ENCODE results near the gene SGSM1. TPM values are rescaled to one million over a fixed set of nuclear protein-coding genes. Genes with fewer than 3 reads are reported as not detected.
"Not testable (repeated sequence)": the region's sequence is repeated elsewhere in the genome, so short reads cannot be mapped to it uniquely, and the experiment has no call there.

The SGSM1 gene
- total RNA-seq, 1 donor from 2014 or later, result 1.2 TPM

GRCh38 chr22:24893341-24894070, 87.5 kb downstream of the SGSM1 start:
- DNase-seq, result no peak
- H3K4me1 Mint-ChIP-seq (ENCODE audit: low read depth, unreplicated experiment), result peaks cover 10% of the 10 kb centered on the region
- no peaks in the 10 kb centered on the region for H3K36me3 Mint-ChIP-seq (ENCODE audit: unreplicated experiment)
- H3K27me3 Mint-ChIP-seq (ENCODE audit: unreplicated experiment), result peaks cover 4% of the 10 kb centered on the region
- H3K9me3 Mint-ChIP-seq (ENCODE audit: unreplicated experiment), result no peaks in the 10 kb centered on the region
- H3K27ac Mint-ChIP-seq (ENCODE audit: unreplicated experiment), result no peak overlapping the region
- no peak overlapping the region for H3K4me3 Mint-ChIP-seq (ENCODE audit: unreplicated experiment)
- TF ChIP-seq, protein P1, sequence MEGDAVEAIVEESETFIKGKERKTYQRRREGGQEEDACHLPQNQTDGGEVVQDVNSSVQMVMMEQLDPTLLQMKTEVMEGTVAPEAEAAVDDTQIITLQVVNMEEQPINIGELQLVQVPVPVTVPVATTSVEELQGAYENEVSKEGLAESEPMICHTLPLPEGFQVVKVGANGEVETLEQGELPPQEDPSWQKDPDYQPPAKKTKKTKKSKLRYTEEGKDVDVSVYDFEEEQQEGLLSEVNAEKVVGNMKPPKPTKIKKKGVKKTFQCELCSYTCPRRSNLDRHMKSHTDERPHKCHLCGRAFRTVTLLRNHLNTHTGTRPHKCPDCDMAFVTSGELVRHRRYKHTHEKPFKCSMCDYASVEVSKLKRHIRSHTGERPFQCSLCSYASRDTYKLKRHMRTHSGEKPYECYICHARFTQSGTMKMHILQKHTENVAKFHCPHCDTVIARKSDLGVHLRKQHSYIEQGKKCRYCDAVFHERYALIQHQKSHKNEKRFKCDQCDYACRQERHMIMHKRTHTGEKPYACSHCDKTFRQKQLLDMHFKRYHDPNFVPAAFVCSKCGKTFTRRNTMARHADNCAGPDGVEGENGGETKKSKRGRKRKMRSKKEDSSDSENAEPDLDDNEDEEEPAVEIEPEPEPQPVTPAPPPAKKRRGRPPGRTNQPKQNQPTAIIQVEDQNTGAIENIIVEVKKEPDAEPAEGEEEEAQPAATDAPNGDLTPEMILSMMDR (IDR thresholded peaks at IDR 0.05; ENCODE audit: partially characterized antibody, unreplicated experiment), result no peak

DNA sequence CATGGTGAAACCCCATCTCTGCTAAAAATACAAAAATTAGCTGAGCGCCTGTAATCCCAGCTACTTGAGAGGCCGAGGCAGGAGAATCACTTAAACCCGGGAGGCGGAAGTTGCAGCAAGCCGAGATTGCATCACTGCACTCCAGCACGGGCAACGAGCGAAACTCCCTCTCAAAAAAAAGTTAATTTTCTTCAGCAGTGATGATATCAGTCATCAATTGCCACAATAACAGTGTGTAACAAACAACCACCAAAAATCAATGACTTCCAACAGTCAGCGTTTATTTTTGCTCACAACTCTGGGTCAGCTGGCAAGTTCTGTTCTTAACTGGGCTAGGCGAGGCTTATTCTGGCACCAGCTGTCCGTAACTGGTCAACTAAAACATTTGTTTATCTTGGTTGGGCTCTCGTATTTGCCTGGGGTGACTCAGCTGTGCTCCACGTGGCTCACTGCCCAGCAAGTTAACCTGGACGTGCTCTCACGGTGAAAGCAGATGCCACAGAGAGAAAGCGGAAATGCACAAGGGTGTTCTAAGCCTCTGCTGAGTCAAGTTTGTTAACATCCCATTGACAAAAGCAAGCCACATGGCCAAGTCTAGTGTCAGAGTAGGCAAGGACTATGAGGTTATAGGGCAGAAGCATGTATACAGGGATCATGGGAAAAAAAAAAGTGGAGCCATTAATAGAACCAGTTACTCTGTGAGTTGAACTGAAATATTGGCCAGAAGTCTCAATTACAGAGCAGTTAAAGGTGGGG, 88.4 kb downstream of the SGSM1 start:
- peak overlapping the region; percentile 71 for H3K27ac Mint-ChIP-seq (ENCODE audit: unreplicated experiment)
- DNase-seq, result no peak
- peaks cover 10% of the 10 kb centered on the region for H3K4me1 Mint-ChIP-seq (ENCODE audit: low read depth, unreplicated experiment)
- H3K4me3 Mint-ChIP-seq (ENCODE audit: unreplicated experiment), result no peak overlapping the region
- peaks cover 4% of the 10 kb centered on the region for H3K27me3 Mint-ChIP-seq (ENCODE audit: unreplicated experiment)
- TF ChIP-seq, protein P1 (IDR thresholded peaks at IDR 0.05; ENCODE audit: partially characterized antibody, unreplicated experiment), result no peak
- H3K36me3 Mint-ChIP-seq (ENCODE audit: unreplicated experiment), result no peaks in the 10 kb centered on the region
- H3K9me3 Mint-ChIP-seq (ENCODE audit: unreplicated experiment), result no peaks in the 10 kb centered on the region

- TF ChIP-seq, protein P1 (IDR thresholded peaks at IDR 0.05; ENCODE audit: partially characterized antibody, unreplicated experiment), result no peak
- peaks cover 4% of the 10 kb centered on the region for H3K27me3 Mint-ChIP-seq (ENCODE audit: unreplicated experiment)
- H3K4me1 Mint-ChIP-seq (ENCODE audit: low read depth, unreplicated experiment), result peaks cover 10% of the 10 kb centered on the region
- no peaks in the 10 kb centered on the region for H3K36me3 Mint-ChIP-seq (ENCODE audit: unreplicated experiment)
- H3K27ac Mint-ChIP-seq (ENCODE audit: unreplicated experiment), result no peak overlapping the region
- no peak overlapping the region for H3K4me3 Mint-ChIP-seq (ENCODE audit: unreplicated experiment)
- no peaks in the 10 kb centered on the region for H3K9me3 Mint-ChIP-seq (ENCODE audit: unreplicated experiment)
- no peak for DNase-seq
These were observed 89.0 kb downstream of the SGSM1 start for GRCh38 chr22:24894998-24895397.

DNA sequence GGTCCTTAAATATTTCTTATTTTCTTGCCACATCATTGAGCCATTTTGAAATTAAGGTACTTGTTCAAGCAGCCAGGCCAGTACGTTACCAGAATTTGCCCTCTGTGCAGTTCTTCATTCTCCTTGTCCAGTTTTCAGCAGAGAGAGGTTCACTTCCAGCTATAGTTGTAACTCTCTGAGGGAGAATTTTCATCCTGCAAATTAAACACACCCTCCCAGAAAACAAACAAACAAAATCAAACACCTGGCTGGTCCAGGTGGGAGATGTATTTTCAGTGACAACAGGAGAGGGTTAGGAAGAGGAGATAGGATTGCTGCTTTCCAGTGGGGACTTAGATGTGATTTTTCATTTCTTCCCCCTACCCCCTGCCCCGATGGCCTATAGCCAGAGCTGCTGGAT, 95.4 kb downstream of the SGSM1 start:
- TF ChIP-seq, protein P1 (IDR thresholded peaks at IDR 0.05; ENCODE audit: partially characterized antibody, unreplicated experiment), result no peak
- no peak for DNase-seq
- Mint-ChIP-seq H3K9me3 (ENCODE audit: unreplicated experiment) (no peaks in the 10 kb centered on the region), H3K4me3 (ENCODE audit: unreplicated experiment) (no peak overlapping the region), H3K4me1 (ENCODE audit: low read depth, unreplicated experiment) (no peaks in the 10 kb centered on the region), H3K27me3 (ENCODE audit: unreplicated experiment) (no peaks in the 10 kb centered on the region), H3K36me3 (ENCODE audit: unreplicated experiment) (peaks cover 15% of the 10 kb centered on the region), H3K27ac (ENCODE audit: unreplicated experiment) (no peak overlapping the region)

DNA sequence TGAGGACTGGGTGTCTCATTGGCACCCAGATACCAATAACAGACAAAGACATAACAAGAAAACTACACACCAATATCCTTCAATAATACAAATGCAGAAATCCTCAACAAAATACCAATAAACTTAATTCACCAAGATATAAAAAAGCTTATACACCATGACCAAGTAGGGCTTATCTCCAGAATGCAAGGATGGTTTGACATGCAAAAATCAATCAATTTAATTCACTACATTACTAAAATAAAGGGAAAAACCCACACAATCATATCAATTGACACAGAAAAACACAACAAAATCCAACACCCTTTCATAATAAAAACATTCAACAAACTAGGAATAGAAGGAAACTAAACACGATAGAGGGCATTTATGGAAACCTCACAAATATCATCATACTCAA, 99.9 kb downstream of the SGSM1 start:
- no peak overlapping the region for H3K27ac Mint-ChIP-seq (ENCODE audit: unreplicated experiment)
- no peak for DNase-seq
- H3K36me3 Mint-ChIP-seq (ENCODE audit: unreplicated experiment), result peaks cover 20% of the 10 kb centered on the region
- no peaks in the 10 kb centered on the region for H3K4me1 Mint-ChIP-seq (ENCODE audit: low read depth, unreplicated experiment)
- no peaks in the 10 kb centered on the region for H3K27me3 Mint-ChIP-seq (ENCODE audit: unreplicated experiment)
- TF ChIP-seq, protein P1 (IDR thresholded peaks at IDR 0.05; ENCODE audit: partially characterized antibody, unreplicated experiment), result no peak
- H3K9me3 Mint-ChIP-seq (ENCODE audit: unreplicated experiment), result peaks cover 7% of the 10 kb centered on the region
- H3K4me3 Mint-ChIP-seq (ENCODE audit: unreplicated experiment), result no peak overlapping the region

DNA sequence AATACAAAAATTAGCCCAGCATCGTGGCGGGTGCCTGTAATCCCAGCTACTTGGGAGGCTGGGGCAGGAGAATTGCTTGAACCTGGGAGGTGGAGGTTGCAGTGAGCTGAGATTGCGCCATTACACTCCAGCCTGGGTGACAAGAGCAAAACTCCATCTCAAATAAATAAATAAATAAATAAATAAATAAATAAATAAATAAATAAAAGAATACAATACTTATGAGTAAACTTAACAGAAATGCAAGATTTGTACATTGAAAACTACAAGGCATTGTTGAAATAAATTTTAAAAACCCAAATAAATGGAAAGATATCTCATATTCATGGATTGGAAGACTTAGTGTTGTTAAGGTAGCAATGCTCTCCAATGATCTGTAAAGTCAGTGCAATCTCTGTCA, 101.1 kb downstream of the SGSM1 start:
- not testable (repeated sequence) for H3K9me3 Mint-ChIP-seq (ENCODE audit: unreplicated experiment); H3K27ac Mint-ChIP-seq (ENCODE audit: unreplicated experiment); H3K4me1 Mint-ChIP-seq (ENCODE audit: low read depth, unreplicated experiment); DNase-seq; H3K27me3 Mint-ChIP-seq (ENCODE audit: unreplicated experiment); H3K4me3 Mint-ChIP-seq (ENCODE audit: unreplicated experiment)
- peaks cover 20% of the 10 kb centered on the region for H3K36me3 Mint-ChIP-seq (ENCODE audit: unreplicated experiment)

Measured in glutamatergic neuron (in vitro differentiated cells).